ENCODE results near the gene TMC4.

The TMC4 gene

DNA sequence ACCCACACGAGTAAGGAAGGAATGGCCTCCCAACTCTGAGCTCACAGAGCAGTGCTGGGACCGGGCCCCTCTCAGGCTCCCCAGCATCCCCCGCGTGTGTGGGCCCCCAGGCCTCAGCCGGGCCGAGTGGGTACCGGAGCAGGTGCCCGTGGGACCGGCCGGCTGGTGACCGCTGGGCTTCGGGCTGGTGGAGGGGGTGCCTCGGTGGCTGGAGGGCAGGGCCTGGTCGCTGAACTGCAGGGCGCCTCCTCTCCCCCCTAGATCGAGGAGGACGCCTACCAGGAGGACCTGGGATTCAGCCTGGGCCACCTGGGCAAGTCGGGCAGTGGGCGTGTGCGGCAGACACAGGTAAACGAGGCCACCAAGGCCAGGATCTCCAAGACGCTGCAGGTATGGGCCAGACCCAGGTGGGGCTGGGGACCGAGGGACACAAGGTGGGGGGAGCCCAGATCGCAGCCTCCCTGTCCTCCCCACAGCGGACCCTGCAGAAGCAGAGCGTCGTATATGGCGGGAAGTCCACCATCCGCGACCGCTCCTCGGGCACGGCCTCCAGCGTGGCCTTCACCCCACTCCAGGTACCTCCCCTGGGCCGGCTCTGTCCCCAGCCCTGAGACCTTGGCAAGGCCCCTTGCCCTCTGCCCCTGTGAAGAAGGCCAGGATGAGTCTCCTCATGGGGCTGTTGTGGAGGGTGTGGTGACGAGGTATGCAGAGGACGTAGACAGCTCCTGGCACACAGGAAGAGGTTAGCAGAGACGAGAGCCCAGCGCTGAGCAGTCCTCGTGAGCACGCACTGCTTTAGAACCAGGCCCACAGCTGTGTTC lies 44.0 kb downstream of the TMC4 start:
- DNase-seq, result no peak

- DNase-seq, result no peak
These were observed 44.6 kb downstream of the TMC4 start for GRCh38 chr19:54128441-54128725.

DNA sequence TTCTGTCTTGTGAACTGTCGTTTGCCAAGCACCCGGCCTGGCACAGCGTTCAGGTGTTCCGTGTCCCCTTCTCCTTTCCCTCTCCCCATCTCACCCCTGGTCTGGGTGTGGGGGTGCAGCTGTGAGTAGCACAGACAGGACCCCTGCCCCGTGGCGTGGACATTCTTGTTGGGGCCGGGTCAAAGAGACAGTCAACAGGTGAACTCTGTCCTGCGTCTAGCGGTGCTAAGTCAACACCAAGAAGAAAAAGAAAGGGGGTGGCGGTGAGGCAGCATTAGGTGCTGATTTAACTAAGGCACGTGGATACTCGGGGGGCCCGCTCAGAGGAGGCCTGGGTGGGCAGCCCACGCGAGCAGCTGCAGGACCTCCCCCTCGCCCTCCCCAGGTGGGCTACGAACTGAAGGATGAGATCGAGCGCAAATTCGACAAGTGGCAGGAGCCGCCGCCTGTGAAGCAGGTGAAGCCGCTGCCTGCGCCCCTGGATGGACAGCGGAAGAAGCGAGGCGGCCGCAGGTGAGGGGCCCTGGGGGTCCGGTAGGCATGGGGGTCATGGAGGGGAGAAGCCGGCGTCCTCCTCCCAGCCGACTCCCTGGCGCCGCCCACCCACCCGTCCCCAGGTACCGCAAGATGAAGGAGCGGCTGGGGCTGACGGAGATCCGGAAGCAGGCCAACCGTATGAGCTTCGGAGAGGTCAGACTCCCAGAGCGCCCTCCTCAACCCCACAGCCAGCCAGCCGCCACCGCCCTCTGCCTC lies 45.1 kb downstream of the TMC4 start:
- DNase-seq, result no peak

DNA sequence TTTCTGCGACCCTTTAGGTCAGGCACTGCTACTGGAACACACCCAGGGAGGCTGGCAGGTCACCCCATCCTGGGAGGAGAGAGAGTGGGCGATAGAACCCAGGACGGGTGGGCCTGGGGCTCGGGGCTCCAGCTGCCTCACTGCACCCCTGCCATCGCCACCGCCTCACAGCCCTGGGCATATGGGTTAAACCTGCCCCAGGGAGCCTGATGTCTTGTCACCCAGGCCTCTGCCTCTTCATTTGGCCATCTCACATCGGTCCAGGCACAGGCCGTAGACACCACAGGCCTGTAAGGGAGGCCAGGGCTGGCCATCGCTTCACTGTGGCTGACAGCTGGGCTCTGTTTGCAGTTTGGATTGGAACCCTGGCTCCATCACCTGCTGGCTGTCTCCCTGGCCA lies 47.2 kb downstream of the TMC4 start:
- no peak for DNase-seq

DNA sequence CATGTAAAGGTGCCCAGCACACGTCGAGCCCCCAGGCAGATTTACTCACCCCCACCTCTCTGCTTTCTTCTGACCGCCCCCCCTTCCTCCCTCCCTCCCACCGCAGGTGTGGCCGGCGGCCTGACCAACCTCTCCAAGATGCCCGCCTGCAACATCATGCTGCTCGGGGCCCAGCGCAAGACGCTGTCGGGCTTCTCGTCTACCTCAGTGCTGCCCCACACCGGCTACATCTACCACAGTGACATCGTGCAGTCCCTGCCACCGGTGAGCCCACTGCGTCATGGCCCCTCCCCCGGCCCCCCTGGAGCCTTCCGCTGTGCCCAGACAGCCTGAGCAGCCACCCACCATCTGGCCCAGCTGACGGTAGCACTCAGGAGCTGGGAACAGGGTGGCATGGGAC lies 48.6 kb downstream of the TMC4 start:
- no peak for DNase-seq

GRCh38 chr19:54123682-54124081 lies 49.3 kb downstream of the TMC4 start:
- no peak for DNase-seq

DNA sequence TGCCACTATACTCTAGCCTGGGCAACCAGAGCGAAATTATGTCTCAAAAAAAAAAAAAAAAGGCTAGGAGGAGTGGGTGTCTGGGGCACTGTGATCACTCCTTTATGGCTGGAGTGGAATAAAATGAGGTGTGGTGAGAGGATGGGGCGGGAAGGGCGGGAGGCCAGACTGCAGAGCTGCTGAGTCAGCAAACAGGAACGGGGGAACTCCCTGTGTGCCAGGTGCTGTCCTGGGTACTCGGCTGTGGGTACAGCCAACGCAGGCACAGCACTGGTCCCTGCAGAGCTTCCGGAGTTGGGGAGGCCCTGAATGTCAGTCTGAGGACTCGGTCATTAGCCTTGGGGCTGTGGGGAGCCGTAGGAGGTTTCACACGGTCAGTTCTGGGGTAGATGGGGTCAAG lies 51.7 kb downstream of the TMC4 start:
- DNase-seq, result no peak

GRCh38 chr19:54115109-54116063 lies 57.6 kb downstream of the TMC4 start, which contains the start of the genes PRPF31 and TFPT:
Gene PRPF31, plus strand, starts transcription at chr19:54115754. Its CDS starts 2,525 bp downstream, at chr19:54118279.
Gene TFPT, minus strand, starts transcription at chr19:54115657. Its CDS starts 388 bp downstream, at chr19:54115269.
- peak; percentile 96 to 100 for DNase-seq

GRCh38 chr19:54114340-54115108 lies 58.4 kb downstream of the TMC4 start:
- peak; percentile 59 to 60 for DNase-seq
